ENCODE results near the gene IL18R1.

The IL18R1 gene

DNA sequence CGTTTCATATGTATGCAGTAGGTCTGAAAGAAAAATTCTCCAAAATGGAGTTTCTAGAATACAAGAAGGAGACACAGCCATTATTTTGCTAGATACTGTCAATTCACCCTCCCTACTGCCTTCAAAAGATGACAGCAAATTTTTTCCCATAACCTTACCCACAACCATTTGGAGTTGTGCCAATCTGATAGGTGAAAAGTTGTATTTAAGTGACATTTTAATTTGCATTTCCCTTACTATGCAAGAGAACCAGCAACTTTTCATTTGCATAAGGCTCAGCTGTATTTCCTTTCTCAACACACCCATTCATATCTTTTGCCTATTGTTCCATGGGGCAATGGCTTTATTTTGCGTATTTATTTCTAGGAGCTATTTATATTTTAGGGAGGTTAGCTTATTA is 36.0 kb downstream of the IL18R1 start:
- no peak for DNase-seq (ENCODE audit: low read depth)

DNA sequence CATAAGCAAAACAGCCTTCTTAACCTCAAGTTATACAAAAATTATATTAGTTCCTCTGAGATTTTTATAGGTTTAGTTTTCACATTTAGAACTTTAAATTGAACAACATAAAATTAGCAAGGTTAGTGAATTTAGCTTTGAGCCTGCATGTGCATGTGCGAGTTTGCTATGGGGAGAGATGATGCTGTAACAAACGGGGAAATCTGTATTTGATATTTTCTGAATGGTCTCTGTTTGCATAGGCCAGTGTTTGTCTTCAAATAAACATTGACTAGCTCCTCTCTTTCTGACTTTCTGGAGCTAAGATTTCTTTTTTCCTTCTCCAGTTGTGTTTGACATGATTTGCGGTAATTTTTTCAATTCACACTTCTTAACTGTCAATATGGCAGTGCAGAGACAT is 36.5 kb downstream of the IL18R1 start:
- no peak for DNase-seq (ENCODE audit: low read depth)

- no peak for DNase-seq (ENCODE audit: low read depth)
These were observed 37.3 kb downstream of the IL18R1 start for GRCh38 chr2:102392942-102393341.

DNA sequence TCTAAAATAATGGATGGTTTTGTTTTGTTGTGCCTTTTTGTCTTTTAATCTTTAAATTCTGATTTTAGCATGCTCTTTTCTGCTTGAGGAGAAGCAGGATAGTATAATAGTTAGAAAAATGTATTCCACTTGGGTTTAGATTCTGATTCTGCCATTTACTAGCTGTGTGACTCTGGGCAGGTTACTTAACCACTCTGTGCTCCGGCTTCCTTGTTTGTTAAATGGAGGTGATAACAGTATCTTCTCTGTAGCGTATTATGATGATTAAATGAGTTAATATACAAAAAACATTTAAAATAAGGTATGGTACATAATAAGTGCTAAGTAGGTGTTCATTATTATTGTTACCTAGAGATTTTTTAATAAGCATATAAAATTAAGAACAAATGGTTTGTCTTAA is 40.4 kb downstream of the IL18R1 start:
- DNase-seq (ENCODE audit: low read depth), result no peak

GRCh38 chr2:102397209-102397608 is 41.6 kb downstream of the IL18R1 start:
- DNase-seq (ENCODE audit: low read depth), result no peak

DNA sequence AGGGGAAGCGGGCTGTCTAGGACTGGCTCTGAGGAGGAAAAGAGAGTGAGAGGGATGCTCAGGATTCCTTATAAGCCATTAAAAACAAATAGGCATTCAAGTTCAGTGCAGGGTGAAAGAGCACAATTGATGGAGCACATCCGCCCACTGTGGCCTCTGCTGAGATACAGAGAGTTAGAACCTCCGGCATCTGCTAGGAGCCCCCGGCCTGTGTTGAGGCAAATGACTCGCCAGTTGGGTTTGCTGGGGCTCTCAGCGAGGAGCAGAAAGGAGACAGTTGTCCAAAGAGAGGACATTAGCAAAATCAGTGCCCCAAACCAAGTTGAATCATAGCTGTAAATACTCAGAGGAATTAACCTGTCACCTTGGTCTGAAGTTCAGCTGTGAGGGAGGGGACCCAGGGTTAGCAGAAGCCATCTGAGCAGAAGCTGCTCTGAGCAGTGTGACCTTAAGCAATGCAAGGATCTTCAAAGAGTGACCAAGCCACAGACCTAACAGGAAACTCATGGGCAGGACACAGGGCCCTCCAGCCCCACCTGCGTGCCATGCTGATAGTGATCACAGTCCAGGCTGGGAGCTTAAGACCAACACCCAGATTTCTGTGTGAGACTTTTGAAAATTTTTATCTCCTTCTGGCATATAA is 44.0 kb downstream of the IL18R1 start:
- DNase-seq (ENCODE audit: low read depth), result no peak

DNA sequence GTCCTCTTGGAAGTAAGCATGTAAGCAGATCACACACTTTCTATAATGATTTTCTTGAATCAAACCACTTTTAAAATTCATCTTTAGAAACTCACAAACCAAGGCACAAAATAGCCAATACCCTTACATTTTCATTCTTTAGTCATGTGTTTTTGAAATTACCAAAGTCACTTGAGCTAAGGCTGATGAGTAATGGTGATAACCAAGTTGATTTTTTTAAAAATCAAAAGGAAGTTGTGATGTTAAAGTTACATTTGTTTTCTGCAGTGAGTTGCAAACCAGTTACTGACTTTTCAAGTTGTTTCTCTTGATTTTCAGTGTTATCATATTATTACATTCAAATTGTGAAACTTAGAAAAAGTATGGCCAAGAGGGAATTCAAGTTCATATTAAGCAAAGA is 45.9 kb downstream of the IL18R1 start:
- no peak for DNase-seq (ENCODE audit: low read depth)

DNA sequence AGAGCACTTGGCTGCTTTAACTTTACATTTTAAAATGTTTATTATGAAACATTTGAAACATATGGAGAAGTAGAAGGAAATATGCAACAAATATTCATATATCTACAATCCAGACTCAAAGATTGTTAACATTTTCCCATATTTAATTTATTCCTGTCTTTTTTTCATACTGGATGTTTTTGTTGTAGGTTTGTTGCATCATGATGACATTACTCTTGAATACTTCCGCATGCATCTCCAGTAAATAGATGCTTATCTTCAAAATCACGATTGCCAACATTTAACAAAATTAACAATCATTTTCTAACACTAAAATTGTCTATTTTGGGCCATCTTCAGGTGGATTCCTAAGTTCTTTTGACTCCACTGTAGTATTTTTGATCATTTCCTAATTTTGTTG is 46.3 kb downstream of the IL18R1 start:
- DNase-seq (ENCODE audit: low read depth), result no peak

DNA sequence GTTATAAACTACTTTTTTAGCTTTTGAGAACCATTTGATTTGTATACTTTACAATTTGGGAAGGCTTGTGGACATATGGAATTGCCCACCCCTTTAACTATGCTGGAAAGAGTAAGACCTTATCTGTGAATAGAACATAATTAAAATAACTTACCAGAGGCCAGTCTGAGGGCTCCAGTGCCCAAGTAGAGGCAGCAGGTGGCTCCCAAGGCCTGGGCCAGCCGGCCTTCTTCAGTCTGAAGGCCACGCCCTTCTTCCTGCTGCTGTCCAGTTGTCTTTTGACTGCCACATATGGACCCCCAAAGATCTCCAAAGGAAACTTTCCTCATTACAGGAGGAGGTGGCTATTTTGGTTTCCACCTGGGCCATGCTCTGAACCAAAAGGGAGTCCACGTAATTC is 55.4 kb downstream of the IL18R1 start:
- DNase-seq (ENCODE audit: low read depth), result no peak

- no peak for DNase-seq (ENCODE audit: low read depth)
These were observed 56.6 kb downstream of the IL18R1 start for GRCh38 chr2:102412199-102412598.

- no peak for DNase-seq (ENCODE audit: low read depth)
These were observed 62.4 kb downstream of the IL18R1 start for GRCh38 chr2:102417946-102418345.

- no peak for DNase-seq (ENCODE audit: low read depth)
These were observed 62.9 kb downstream of the IL18R1 start for GRCh38 chr2:102418421-102418961.

- DNase-seq (ENCODE audit: low read depth), result no peak
These were observed 64.7 kb downstream of the IL18R1 start for GRCh38 chr2:102420290-102420689.

- no peak for DNase-seq (ENCODE audit: low read depth)
These were observed 66.5 kb downstream of the IL18R1 start for GRCh38 chr2:102421890-102422759.

GRCh38 chr2:102422910-102423309 is 67.3 kb downstream of the IL18R1 start, which contains the start of gene IL18RAP:
TSS of gene IL18RAP (plus strand) at chr2:102423160. CDS start at chr2:102423278, 118 bp downstream.
- no peak for DNase-seq (ENCODE audit: low read depth)

GRCh38 chr2:102423368-102423767 is 67.8 kb downstream of the IL18R1 start:
- DNase-seq (ENCODE audit: low read depth), result no peak

DNA sequence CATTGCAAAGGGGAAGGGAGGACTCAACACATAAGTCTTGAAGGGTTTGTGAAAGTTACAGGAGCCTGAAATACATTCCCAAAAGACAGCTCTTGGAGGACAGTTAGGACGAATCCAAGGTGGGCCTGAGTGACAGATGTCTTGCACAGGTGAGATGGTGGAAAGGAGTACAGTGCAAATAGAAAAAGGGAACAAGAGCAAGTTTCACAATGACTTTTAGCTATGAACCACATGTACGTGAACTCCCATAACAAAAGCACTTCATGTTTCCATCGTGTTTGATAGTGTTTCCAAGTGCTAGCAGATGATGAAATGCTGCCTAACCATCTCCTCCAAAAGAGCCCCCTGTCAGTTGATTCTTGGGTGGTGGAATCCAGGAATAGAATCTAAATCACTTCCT is 69.2 kb downstream of the IL18R1 start:
- no peak for DNase-seq (ENCODE audit: low read depth)

- DNase-seq (ENCODE audit: low read depth), result no peak
These were observed 70.0 kb downstream of the IL18R1 start for GRCh38 chr2:102425441-102426132.

DNA sequence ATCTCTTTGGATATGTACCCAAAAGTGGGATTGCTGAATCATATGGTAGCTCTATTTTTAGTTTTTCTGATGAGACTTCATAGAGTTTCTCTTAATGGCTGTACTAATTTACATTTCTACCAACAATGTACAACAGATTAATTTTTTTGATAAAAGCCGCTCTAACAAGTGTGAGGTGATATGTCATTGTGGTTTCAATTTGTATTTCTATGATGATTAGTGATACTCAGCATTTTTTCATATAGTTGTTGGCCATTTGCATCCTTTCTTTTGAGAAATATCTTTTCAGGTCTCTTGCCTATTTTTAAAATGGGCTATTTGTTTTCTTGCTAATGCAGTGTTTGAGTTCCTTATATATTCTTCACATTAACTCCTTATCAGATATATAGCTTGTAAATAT is 71.7 kb downstream of the IL18R1 start:
- DNase-seq (ENCODE audit: low read depth), result no peak

DNA sequence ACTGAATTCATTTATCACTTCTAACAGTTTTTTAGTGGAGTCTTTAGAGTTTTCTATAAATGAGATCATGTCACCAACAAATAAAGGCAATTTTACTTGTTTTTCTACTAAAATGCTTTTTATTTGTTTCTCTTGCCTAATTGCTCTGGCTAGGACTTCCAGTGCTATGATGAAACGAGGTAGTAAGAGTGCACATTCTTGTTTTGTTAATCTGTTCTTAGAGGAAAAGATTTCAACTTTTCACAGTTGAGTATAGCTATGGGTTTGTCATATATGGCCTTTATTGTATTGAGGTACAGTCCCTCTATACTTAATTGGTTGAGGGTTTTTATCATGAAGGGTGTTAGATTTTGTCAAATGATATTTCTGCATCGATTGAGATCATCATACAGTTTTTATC is 73.0 kb downstream of the IL18R1 start:
- no peak for DNase-seq (ENCODE audit: low read depth)

GRCh38 chr2:102432386-102432785 is 76.8 kb downstream of the IL18R1 start:
- no peak for DNase-seq (ENCODE audit: low read depth)

GRCh38 chr2:102433973-102434654 is 78.5 kb downstream of the IL18R1 start:
- no peak for DNase-seq (ENCODE audit: low read depth)

Measured in EH (cell line).